Measurements from ENCODE around the gene FAM120A.

Gene FAM120A

GRCh38 chr9:93513606-93514005 lies 62.1 kb downstream of the FAM120A start:
- no peak for DNase-seq

DNA sequence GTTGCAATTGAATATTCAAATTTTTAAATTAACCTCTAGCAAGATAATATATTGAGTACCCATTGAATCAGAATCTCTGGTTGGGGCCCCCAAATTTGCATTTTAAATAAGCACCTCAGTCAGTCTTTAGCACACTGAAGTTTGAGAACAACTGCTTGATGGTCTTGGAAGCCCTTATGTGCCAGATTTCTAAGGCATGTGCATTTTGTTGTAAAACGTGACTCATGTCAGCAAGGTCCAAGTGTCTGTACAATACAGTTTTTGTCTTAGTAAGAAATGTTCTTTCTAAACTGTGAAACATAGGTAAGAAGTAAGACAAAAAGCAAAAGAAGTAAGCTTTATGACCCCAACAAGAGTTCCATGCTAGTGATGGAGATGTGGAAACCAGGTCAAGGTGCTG lies 65.8 kb downstream of the FAM120A start:
- no peak for DNase-seq

DNA sequence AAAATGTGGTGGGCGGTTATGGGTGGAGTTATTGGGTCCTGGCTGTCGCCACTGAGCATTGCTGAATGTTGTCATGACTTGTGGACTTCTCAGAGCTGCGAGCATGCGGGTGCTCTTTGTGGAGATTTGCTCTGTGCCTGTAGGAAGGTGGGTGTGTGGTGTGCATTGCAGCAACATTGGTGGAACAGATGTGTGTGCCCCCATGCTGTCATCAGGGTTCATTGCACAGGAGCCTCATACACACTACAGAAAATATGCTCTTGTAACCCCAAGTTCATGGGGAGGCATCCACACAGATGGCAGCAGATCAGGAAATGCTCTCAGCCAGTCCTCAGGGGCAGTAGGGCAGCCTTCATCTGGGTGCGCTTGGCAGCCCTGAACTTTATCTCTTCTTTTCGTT lies 69.0 kb downstream of the FAM120A start:
- DNase-seq, result no peak

GRCh38 chr9:93522736-93523135 lies 71.3 kb downstream of the FAM120A start:
- DNase-seq, result no peak

GRCh38 chr9:93523518-93524144 lies 72.1 kb downstream of the FAM120A start:
- no peak for DNase-seq

DNA sequence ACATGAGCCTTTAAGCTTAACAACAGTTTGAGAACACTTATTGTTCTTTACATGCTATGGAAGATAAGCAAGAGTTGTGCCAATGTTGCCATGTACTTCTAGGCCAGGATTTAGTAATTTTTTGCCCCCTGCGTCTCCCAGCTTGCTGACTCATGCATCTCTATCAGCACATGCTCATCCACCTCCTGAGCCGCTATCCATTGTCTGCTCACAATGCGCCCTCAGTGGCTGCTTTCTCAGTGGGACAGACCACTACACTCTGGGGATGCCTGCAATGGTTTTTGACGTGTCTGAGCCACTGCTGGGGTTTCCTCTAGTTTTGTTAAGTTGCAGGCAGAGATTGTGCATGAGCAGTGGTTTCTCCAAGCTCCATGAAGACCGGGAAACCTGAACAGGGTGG lies 74.0 kb downstream of the FAM120A start:
- DNase-seq, result peak; percentile 45

DNA sequence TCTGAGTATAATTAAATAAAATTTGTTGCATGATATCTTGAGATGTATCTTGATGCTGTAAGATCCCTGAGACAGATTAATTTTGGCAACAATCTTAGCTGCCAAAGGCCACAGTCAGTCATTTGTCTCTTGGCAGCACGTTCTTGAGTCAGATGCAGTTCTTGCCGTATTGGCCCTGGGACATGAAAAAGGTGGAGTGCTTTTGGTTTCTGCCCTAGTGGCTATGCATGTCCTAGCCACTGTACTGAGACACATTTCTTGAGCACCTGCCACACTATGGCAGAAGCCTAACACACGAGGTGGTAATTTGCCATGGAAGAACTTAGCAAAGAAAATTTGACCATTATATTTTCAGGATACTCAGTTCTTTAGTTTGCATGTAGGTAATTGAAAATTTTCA lies 79.9 kb downstream of the FAM120A start:
- no peak for DNase-seq

- no peak for DNase-seq
These were observed 80.7 kb downstream of the FAM120A start for GRCh38 chr9:93532141-93532540.

- DNase-seq, result no peak
These were observed 82.4 kb downstream of the FAM120A start for GRCh38 chr9:93533863-93534262.

- no peak for DNase-seq
These were observed 84.7 kb downstream of the FAM120A start for GRCh38 chr9:93536167-93536566.

GRCh38 chr9:93536874-93537273 lies 85.4 kb downstream of the FAM120A start:
- no peak for DNase-seq

DNA sequence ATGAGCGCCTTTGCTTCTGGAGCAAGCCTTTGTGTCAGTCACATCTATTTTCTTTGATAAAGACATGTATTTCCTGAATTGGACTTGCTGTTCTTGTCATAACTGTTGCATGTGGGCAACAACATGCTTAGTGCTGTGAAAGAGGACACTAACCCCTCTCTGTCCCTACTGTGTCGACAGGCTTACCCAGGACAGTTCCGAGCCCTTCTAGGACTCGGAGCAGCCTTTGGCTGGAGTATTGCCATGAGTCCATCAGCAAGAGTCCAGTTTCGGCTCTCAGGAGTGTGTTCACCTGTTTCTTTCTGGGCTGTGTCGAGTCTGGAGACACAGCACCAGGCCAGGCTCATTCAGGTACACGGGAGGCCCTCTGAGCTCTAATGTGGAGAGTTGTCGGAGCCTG lies 88.8 kb downstream of the FAM120A start:
- DNase-seq, result no peak

GRCh38 chr9:93541005-93541404 lies 89.5 kb downstream of the FAM120A start:
- DNase-seq, result no peak

DNA sequence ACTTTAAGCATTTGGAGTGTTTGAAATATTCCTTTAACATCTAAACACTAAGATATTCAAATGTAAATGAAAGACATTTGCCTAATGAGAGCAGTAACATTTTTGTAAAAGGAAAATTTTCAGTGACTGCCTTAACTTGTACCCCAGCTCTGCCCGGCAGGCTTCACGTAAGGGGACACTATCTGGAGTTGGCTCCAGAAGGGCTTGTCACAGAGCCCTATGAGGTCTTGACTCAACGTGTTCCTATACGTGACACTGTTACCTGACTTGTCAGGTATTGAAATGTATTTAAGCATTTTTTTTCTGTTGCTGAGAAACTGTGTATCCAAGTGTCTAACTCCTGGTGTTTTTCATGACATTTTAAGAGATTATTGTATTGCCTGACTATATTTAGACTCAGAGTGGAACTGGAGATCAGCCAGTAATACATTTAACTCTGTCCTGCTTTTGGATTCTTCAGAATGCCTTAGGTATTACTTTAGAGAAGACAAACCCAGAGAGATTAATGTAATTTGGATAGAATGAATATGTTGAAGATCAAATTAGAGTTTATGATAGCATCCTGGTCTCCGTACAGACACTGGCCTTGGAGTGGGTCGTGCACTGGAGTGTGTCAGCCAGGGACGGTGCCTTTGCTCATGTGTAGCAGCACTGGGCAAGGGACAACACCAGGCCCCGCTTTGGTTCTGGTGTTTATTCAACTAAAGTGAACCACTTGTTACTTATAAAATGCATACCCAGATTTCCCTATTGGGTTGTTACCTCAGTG lies 90.3 kb downstream of the FAM120A start:
- no peak for DNase-seq

DNA sequence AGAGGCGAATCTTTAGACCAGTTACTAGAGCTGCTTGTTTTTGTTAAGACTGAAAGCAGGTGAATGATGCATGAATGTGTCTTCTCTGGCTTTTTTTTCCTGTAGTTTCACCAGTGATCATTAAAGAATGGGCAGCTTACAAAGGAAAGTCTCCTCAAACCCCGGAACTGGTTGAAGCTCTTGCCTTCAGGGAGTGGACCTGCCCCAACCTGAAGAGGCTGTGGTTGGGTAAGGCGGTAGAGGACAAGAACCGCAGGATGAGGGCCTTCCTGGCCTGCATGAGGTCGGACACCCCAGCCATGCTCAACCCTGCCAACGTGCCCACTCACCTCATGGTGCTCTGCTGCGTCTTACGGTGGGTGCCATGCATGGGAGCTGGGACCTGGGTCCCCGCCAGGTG lies 91.6 kb downstream of the FAM120A start:
- DNase-seq, result no peak

DNA sequence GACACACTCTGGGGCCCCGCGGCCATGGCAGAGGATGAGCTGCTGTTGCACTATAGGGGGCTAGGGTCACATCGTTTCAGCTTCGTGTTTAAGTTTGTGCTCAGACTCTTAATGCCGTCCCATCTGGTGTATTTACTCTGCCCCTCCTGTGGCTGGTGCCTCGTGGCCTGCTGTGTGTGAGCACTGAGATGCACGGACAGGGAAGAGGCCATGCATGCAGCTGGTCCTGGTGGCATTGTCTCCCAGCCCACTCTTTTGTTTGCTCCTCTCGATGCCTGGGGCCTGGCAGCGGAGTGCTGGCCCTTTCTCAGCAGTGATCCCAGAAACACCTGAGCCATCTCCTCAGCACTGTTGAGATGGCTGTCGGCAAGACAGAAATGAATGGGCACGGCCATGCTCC lies 94.9 kb downstream of the FAM120A start:
- no peak for DNase-seq

DNA sequence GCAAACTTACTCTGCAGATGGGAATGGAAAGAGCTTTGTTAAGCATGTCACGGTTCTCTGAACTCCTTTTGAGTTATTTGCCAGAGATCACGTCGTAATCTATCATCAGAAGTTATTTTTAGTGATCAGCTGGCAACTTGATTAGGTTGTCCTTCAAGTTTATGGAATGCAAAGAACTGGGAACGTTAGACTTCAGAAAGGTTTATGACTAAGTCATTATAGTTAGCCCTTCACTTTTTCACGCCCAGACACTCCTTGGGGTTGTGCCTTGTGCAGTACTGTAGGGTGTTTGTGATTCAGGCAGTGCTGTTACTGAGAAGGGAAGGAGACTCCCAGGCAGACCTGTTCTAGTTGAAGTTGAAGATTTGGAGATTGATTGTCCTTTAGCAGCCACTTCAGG lies 98.1 kb downstream of the FAM120A start:
- DNase-seq, result no peak

DNA sequence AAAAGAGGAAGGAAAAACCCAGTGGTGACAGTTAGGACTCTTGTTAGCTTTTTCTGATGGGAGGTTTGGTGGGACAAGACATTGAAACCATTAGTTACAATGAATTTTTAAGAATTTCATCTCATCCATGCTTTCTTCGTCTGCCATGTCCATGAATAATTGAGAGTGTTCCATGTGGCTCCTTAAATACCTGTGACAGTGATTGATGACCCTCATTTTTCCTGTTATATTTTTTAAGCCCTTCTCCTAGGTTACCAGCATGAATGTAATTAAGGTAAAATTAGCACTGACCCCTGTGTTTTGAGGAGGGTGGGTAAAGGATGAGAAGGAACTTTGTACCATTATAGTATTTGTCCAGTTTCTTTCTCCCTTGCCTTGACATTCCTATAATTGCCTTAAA lies 101.4 kb downstream of the FAM120A start:
- no peak for DNase-seq

DNA sequence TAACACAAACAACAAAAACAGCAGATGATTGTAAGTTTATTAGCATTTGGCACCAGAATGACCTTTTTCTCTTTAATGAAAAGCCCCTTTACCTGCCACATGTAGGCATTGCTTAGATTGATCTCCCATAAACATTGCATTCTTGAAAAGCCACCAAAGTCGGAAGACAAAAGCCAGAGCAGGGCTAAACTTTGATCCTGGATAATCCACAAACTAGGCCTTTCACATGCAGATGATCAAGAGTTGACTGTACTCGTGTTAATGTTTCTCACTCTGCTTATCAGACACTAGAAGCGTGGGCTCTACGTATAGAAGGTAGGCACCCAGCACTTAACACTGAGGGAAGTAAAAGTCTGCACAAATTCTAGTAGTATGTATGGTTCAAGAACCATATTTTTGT lies 103.9 kb downstream of the FAM120A start:
- DNase-seq, result no peak

DNA sequence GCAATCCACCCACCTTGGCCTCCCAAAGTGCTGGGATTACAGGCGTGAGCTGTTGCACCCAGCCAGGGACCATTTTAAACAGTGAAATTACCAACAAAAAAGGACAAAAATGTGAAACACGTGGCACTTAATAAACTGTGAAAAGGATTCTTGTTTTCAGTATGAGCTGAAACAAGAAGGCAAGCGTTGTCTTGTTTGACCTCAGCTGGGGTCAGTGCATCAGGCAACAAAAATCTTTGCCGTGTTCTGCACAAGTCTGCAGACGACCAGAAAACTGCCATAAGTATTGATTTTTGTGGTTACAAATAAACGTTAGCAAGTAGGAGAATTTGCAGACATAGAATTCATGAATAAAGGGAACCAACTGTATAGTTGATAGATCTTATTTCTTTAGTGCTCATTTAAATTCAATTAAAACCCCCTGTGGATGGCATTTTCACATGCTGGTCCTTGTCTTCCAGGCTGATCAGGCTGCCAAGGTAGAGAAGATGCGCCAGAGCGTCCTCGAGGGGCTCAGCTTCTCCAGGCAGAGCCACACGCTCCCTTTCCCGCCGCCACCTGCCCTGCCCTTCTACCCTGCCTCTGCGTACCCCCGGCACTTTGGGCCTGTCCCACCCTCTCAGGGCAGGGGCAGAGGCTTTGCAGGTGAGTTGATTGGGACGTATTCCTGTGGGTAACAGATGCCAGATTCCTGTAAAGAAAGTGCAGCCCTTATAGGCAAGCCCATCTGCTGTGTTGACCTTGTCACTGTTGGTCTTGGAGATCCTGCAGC lies 106.1 kb downstream of the FAM120A start:
- DNase-seq, result no peak

DNA sequence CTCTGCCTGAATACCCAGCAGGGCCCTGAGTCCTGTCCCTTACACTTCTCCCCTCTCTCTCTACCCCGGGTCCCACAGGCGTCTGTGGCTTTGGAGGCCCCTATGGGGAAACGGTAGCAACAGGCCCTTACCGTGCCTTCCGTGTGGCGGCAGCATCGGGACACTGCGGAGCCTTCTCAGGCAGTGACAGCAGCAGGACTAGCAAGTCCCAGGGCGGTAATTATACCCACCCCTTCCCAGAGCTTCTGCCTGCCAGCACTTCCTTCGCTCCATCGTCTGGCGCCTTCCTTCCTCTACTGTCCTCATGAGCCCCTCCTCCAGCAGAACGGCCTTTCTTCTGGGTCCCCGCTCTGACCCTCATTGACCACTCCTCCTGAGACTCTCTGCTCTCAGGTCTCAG lies 107.0 kb downstream of the FAM120A start:
- no peak for DNase-seq

GRCh38 chr9:93560991-93561390 lies 109.5 kb downstream of the FAM120A start:
- DNase-seq, result no peak

- peak; percentile 69 for DNase-seq
These were observed 110.7 kb downstream of the FAM120A start for GRCh38 chr9:93562157-93562556.

DNA sequence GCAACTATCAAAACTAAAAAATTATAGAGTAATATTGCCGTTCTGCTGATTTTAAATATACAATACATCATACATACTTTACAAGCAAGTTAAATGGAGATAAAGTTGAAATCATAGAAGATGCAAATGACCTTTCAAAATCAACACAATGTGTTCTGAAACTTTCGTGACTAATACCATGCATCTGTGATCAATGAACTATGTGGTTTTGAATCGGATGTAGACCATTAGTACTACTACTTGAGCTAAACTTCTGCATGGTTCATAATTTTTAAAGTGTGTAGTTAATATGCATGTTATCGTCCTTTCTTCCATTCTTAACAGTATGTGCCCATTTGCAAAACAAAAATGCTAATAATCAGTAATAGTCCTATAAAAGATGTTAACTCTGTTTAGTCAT lies 113.6 kb downstream of the FAM120A start:
- DNase-seq, result no peak
